Adipocyte (in vitro differentiated cells): ENCODE data around the gene MTCH2.
A peak's percentile ranks its signal among the peaks of the same experiment; 100 is the strongest.
"Not testable (repeated sequence)": the region's sequence is repeated elsewhere in the genome, so short reads cannot be mapped to it uniquely, and the experiment has no call there.

Experiments used
- DNase-seq: peaks from one replicate; pipeline ENCODE4 v3.0.0-alpha.2; 2015; ENCODE audit warnings: low read depth
- H3K27me3 ChIP-seq: replicated peaks from 2 replicates; pipeline ENCODE4 v1.7.0; 2013; ENCODE audit warnings: mild to moderate bottlenecking, low read length, moderate library complexity; ENCODE audit not compliant: control insufficient read depth, insufficient read depth
- H3K36me3 ChIP-seq: 2 replicates; pipeline ENCODE4 v1.7.0; 2013; ENCODE audit warnings: low read length, mild to moderate bottlenecking, moderate library complexity; ENCODE audit not compliant: control insufficient read depth, insufficient read depth, severe bottlenecking
- H3K4me1 ChIP-seq: 2 replicates; pipeline ENCODE4 v1.7.0; 2013; ENCODE audit warnings: mild to moderate bottlenecking, low read length, moderate library complexity; ENCODE audit not compliant: control insufficient read depth, insufficient read depth
- H3K4me3 ChIP-seq: 2 replicates; pipeline ENCODE4 v1.7.0; 2013; ENCODE audit warnings: mild to moderate bottlenecking, low read length, moderate library complexity
- H3K9ac ChIP-seq: 2 replicates; pipeline ENCODE4 v1.7.0; 2013; ENCODE audit warnings: mild to moderate bottlenecking, low read length, moderate library complexity
- H3K9me3 ChIP-seq: 2 replicates; pipeline ENCODE4 v1.7.0; 2013; ENCODE audit warnings: mild to moderate bottlenecking, low read length, moderate library complexity; ENCODE audit not compliant: control insufficient read depth

The MTCH2 gene

GRCh38 chr11:47636331-47636730 lies 6.0 kb downstream of the MTCH2 start:
- H3K27me3 ChIP-seq, H3K4me3 ChIP-seq, DNase-seq, H3K9me3 ChIP-seq, H3K9ac ChIP-seq: not testable (repeated sequence)
- H3K36me3 ChIP-seq: peaks cover 62% of the 10 kb centered on the region
- peaks cover 21% of the 10 kb centered on the region for H3K4me1 ChIP-seq

GRCh38 chr11:47631473-47631872 lies 10.9 kb downstream of the MTCH2 start:
- DNase-seq: no peak
- Histone ChIP-seq H3K27me3 (no peaks in the 10 kb centered on the region), H3K9me3 (no peaks in the 10 kb centered on the region), H3K9ac (no peak overlapping the region), H3K36me3 (peaks cover 80% of the 10 kb centered on the region), H3K4me1 (no peaks in the 10 kb centered on the region), H3K4me3 (no peak overlapping the region)

- Histone ChIP-seq H3K27me3 (no peaks in the 10 kb centered on the region), H3K4me1 (no peaks in the 10 kb centered on the region), H3K9ac (no peak overlapping the region), H3K9me3 (no peaks in the 10 kb centered on the region), H3K4me3 (no peak overlapping the region), H3K36me3 (peaks cover 89% of the 10 kb centered on the region)
- DNase-seq: no peak
These were observed 14.3 kb downstream of the MTCH2 start for GRCh38 chr11:47628026-47628425.

- no peak for DNase-seq
These were observed 16.1 kb downstream of the MTCH2 start for GRCh38 chr11:47626234-47626633.

GRCh38 chr11:47620836-47621378 lies 21.5 kb downstream of the MTCH2 start:
- H3K4me1 ChIP-seq: peaks cover 23% of the 10 kb centered on the region
- DNase-seq: no peak
- H3K27me3 ChIP-seq: no peaks in the 10 kb centered on the region
- H3K36me3 ChIP-seq: peaks cover 91% of the 10 kb centered on the region
- H3K9ac ChIP-seq: no peak overlapping the region
- no peaks in the 10 kb centered on the region for H3K9me3 ChIP-seq
- no peak overlapping the region for H3K4me3 ChIP-seq

More at GRCh38 chr11:47626234-47626633, 16.1 kb downstream of the MTCH2 start:
- H3K9me3 ChIP-seq: no peaks in the 10 kb centered on the region
- H3K27me3 ChIP-seq: no peaks in the 10 kb centered on the region
- no peak overlapping the region for H3K9ac ChIP-seq
- no peaks in the 10 kb centered on the region for H3K4me1 ChIP-seq
- peaks cover 97% of the 10 kb centered on the region for H3K36me3 ChIP-seq
- H3K4me3 ChIP-seq: no peak overlapping the region

GRCh38 chr11:47617417-47617809 lies 24.9 kb downstream of the MTCH2 start:
- Histone ChIP-seq H3K36me3 (peaks cover 63% of the 10 kb centered on the region), H3K9ac (peak overlapping the region; percentile 62)

GRCh38 chr11:47616726-47617416 lies 25.5 kb downstream of the MTCH2 start:
- H3K27me3 ChIP-seq: no peaks in the 10 kb centered on the region
- DNase-seq: peak; percentile 90
- peaks cover 59% of the 10 kb centered on the region for H3K36me3 ChIP-seq
- H3K4me1 ChIP-seq: peaks cover 25% of the 10 kb centered on the region
- H3K9me3 ChIP-seq: no peaks in the 10 kb centered on the region
- no peak overlapping the region for H3K4me3 ChIP-seq
- peak overlapping the region; percentile 62 for H3K9ac ChIP-seq

More at GRCh38 chr11:47617417-47617809, 24.9 kb downstream of the MTCH2 start:
- Histone ChIP-seq H3K4me1 (peaks cover 25% of the 10 kb centered on the region), H3K4me3 (no peak overlapping the region), H3K9me3 (no peaks in the 10 kb centered on the region), H3K27me3 (no peaks in the 10 kb centered on the region)
- DNase-seq: peak; percentile 84

- Histone ChIP-seq H3K36me3 (peaks cover 57% of the 10 kb centered on the region), H3K9me3 (no peaks in the 10 kb centered on the region), H3K4me1 (peaks cover 28% of the 10 kb centered on the region), H3K9ac (no peak overlapping the region), H3K4me3 (no peak overlapping the region), H3K27me3 (no peaks in the 10 kb centered on the region)
- no peak for DNase-seq
These were observed 27.1 kb downstream of the MTCH2 start for GRCh38 chr11:47615249-47615648.

GRCh38 chr11:47611348-47611794 lies 31.0 kb downstream of the MTCH2 start:
- H3K9ac ChIP-seq: no peak overlapping the region
- H3K4me3 ChIP-seq: no peak overlapping the region
- H3K36me3 ChIP-seq: peaks cover 25% of the 10 kb centered on the region
- no peaks in the 10 kb centered on the region for H3K27me3 ChIP-seq
- H3K4me1 ChIP-seq: peaks cover 33% of the 10 kb centered on the region
- H3K9me3 ChIP-seq: no peaks in the 10 kb centered on the region
- DNase-seq: no peak

GRCh38 chr11:47609675-47610074 lies 32.7 kb downstream of the MTCH2 start:
- no peaks in the 10 kb centered on the region for H3K27me3 ChIP-seq
- H3K4me3 ChIP-seq: no peak overlapping the region
- H3K36me3 ChIP-seq: peaks cover 19% of the 10 kb centered on the region
- no peaks in the 10 kb centered on the region for H3K9me3 ChIP-seq
- H3K4me1 ChIP-seq: peaks cover 28% of the 10 kb centered on the region
- H3K9ac ChIP-seq: no peak overlapping the region
- no peak for DNase-seq

- Histone ChIP-seq H3K4me1 (peaks cover 28% of the 10 kb centered on the region), H3K27me3 (no peaks in the 10 kb centered on the region), H3K4me3 (peak overlapping the region; percentile 39), H3K9ac (peak overlapping the region; percentile 17), H3K36me3 (peaks cover 16% of the 10 kb centered on the region), H3K9me3 (no peaks in the 10 kb centered on the region)
- peak; percentile 88 for DNase-seq
These were observed 35.0 kb downstream of the MTCH2 start for GRCh38 chr11:47607380-47607779.
